NCI-H82 treated with DMSO at 0.1 percent for 48 hours (cell line): ENCODE data around the gene NPAS3.

ENCODE experiments used
- DNase-seq: peaks from one replicate; lab custom pipeline; 2025; ENCODE audit not compliant: unreplicated experiment; lab: John Stamatoyannopoulos, UW

NPAS3 gene

GRCh38 chr14:33542338-33543287 lies 603.9 kb downstream of the NPAS3 start:
- DNase-seq = no peak

GRCh38 chr14:33545696-33546095 lies 607.0 kb downstream of the NPAS3 start:
- DNase-seq = no peak

GRCh38 chr14:33548606-33549005 lies 609.9 kb downstream of the NPAS3 start:
- no peak for DNase-seq

GRCh38 chr14:33551963-33552362 lies 613.3 kb downstream of the NPAS3 start:
- DNase-seq = no peak

GRCh38 chr14:33553706-33554278 lies 615.1 kb downstream of the NPAS3 start:
- DNase-seq = no peak

- DNase-seq = no peak
Measured at GRCh38 chr14:33554988-33555387, 616.3 kb downstream of the NPAS3 start.

- no peak for DNase-seq
Measured at GRCh38 chr14:33555710-33556350, 617.2 kb downstream of the NPAS3 start.

GRCh38 chr14:33556382-33557121 lies 617.9 kb downstream of the NPAS3 start:
- no peak for DNase-seq

GRCh38 chr14:33560718-33561431 lies 622.2 kb downstream of the NPAS3 start:
- no peak for DNase-seq

- no peak for DNase-seq
Measured at GRCh38 chr14:33561488-33562175, 623.0 kb downstream of the NPAS3 start.

- no peak for DNase-seq
Measured at GRCh38 chr14:33563191-33563900, 624.7 kb downstream of the NPAS3 start.

GRCh38 chr14:33563901-33564197 lies 625.2 kb downstream of the NPAS3 start:
- DNase-seq = no peak

GRCh38 chr14:33564774-33565630 lies 626.3 kb downstream of the NPAS3 start:
- DNase-seq = no peak

- DNase-seq = no peak
Measured at GRCh38 chr14:33566082-33566481, 627.4 kb downstream of the NPAS3 start.

- no peak for DNase-seq
Measured at GRCh38 chr14:33567023-33567728, 628.5 kb downstream of the NPAS3 start.

- no peak for DNase-seq
Measured at GRCh38 chr14:33567731-33568130, 629.1 kb downstream of the NPAS3 start.

- no peak for DNase-seq
Measured at GRCh38 chr14:33568935-33569579, 630.4 kb downstream of the NPAS3 start.
